Femur (tissue), 1 donor: ENCODE measurements around the gene IRAK2.
A peak's percentile ranks its signal among the peaks of the same experiment; 100 is the strongest.
"Not testable (repeated sequence)": the region's sequence is repeated elsewhere in the genome, so short reads cannot be mapped to it uniquely, and the experiment has no call there.

Experiments used
- DNase-seq: peaks from one replicate; pipeline ENCODE4 v3.0.0-alpha.2; 2017

The IRAK2 gene

GRCh38 chr3:10160346-10160745 is 4.4 kb upstream of the IRAK2 start:
- no peak for DNase-seq

GRCh38 chr3:10160925-10161324 is 3.8 kb upstream of the IRAK2 start:
- DNase-seq, result no peak

- no peak for DNase-seq
These were observed 2.5 kb upstream of the IRAK2 start for GRCh38 chr3:10162185-10162584.

- DNase-seq, result not testable (repeated sequence)
These were observed 546 bp upstream of the IRAK2 start for GRCh38 chr3:10164201-10164545.

GRCh38 chr3:10166213-10166604 is 1.5 kb downstream of the IRAK2 start:
- no peak for DNase-seq

- no peak for DNase-seq
These were observed 4.3 kb downstream of the IRAK2 start for GRCh38 chr3:10169000-10169496.

- no peak for DNase-seq
These were observed 6.3 kb downstream of the IRAK2 start for GRCh38 chr3:10170915-10171478.

GRCh38 chr3:10173095-10173925 is 8.6 kb downstream of the IRAK2 start:
- DNase-seq, result no peak

- peak; percentile 81 for DNase-seq
These were observed 9.3 kb downstream of the IRAK2 start for GRCh38 chr3:10173926-10174435.

GRCh38 chr3:10175334-10175733 is 10.6 kb downstream of the IRAK2 start:
- not testable (repeated sequence) for DNase-seq

- not testable (repeated sequence) for DNase-seq
These were observed 11.4 kb downstream of the IRAK2 start for GRCh38 chr3:10176150-10176549.

- DNase-seq, result no peak
These were observed 13.0 kb downstream of the IRAK2 start for GRCh38 chr3:10177737-10178136.

- no peak for DNase-seq
These were observed 14.2 kb downstream of the IRAK2 start for GRCh38 chr3:10178892-10179291.

- no peak for DNase-seq
These were observed 15.6 kb downstream of the IRAK2 start for GRCh38 chr3:10180289-10180688.

- DNase-seq, result no peak
These were observed 16.1 kb downstream of the IRAK2 start for GRCh38 chr3:10180738-10181295.

GRCh38 chr3:10182950-10183349 is 18.2 kb downstream of the IRAK2 start:
- DNase-seq, result no peak

GRCh38 chr3:10184250-10184649 is 19.5 kb downstream of the IRAK2 start:
- no peak for DNase-seq

GRCh38 chr3:10185804-10186762 is 21.4 kb downstream of the IRAK2 start:
- DNase-seq, result no peak

GRCh38 chr3:10187290-10187876 is 22.7 kb downstream of the IRAK2 start:
- DNase-seq, result no peak

- no peak for DNase-seq
These were observed 23.2 kb downstream of the IRAK2 start for GRCh38 chr3:10187944-10188343.

- DNase-seq, result no peak
These were observed 24.3 kb downstream of the IRAK2 start for GRCh38 chr3:10188804-10189556.
